HG02852 (cell line): ENCODE measurements around the gene PRR14.
"Not testable (repeated sequence)": the region's sequence is repeated elsewhere in the genome, so short reads cannot be mapped to it uniquely, and the experiment has no call there.

Source experiments
- ATAC-seq: cut with Tn5 transposase; IDR thresholded peaks from one replicate; pipeline ENCODE4 v1.9.1; 2021; ENCODE audit warnings: mild to moderate bottlenecking, moderate library complexity; ENCODE audit not compliant: unreplicated experiment

Gene PRR14

DNA sequence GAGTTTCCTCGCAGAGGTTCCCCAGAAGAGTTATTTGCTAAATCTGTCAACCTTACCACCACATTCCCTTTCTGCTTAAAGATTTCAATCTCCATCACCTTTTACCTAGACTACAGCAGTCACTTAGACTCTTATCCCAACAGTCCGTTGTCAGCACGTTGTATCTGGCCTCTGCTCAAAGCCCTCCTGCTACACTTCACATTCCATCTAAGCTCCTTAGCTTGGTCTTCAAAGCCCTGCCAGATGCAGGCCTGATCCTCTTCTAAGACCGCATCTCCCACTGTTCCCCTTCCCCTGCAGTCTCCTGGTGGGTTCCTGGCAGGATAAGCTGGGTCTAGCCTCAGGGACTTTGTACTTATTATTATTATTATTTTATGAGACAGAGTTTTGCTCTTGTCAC is 37.9 kb downstream of the PRR14 start:
- no peak for ATAC-seq

DNA sequence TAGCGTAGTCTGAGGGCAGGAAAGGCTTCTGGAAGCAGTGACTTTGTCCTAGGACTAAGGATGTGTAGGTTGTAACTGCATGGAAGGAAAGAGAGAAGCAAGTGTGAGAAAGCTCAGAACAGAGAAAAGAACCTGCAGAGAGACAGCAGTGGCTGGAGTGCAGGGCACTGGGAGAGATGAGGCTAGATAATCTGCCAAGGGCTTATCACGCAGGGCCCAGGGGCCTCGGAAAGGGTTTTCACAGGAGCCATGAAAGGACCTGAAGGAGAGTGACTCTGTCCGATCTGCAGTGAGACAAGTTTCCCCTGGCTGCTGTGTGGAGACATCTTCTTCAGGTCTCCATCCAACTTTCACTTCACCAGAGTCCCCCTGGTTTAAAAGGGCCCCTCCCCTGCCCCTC is 41.1 kb downstream of the PRR14 start:
- ATAC-seq: no peak

DNA sequence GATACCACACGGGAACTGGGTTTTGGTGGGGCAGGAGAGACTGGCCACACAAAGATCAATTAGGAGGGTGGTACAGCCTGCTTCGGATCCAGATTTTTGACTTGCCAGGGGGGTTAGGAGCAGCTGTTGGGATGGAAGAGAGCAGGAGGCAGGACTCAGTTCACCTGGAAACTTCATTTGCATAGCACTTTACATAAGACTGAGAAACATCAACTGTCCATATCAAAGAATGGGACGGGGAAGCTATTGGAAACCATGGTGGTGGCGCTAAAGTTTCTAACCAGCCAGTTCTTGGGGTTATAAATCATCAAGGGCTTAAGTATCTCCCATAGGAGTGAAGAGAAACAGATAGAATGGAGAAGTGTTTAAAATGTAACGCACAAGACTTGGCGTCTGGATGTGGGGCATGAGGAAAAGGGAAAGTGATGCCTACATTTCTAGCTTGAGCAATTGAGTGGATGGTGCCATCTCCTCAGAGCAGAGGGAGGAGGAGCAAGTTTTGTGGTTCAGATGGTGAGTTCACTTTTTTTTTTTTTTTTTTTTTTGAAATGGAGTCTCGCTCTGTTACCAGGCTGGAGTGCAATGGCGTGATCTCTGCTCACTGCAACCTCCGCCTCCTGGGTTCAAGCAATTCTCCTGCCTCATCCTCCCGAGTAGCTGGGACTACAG is 41.8 kb downstream of the PRR14 start:
- ATAC-seq: no peak

DNA sequence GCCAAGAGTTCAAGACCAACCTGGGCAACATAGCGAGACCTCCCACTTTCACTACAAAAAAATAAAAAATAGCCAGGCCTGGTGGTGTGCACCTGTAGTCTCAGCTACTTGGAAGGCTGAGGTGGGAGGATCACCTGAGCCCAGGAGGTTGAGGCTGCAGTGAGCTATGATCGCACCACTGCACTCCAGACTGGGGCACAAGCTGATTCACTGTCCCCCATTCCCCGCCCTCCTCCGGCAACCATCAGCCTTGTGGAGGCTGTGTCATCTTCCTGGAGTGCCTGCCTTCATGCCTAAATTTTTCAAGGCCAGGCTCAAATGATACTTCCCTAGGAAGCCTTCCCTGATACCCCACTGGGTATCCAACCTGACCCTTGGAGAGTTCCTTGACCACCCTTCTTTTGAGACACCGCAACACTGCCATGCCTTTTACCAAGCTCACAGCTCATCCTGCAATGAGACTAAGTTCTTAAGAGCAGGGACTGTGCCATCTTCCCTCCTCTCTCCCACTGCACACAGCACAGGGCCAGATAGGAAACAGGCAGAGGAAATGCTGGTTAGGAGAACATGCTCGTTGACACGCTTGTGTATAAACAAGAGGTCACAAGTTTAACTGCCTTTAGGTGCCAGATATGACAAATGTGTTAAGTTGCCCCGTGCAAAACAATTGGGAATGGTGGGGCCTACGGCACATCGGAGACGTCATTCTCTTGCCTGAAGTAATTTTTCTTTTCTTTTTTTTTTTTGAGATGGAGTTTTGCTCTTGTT is 44.4 kb downstream of the PRR14 start:
- no peak for ATAC-seq

DNA sequence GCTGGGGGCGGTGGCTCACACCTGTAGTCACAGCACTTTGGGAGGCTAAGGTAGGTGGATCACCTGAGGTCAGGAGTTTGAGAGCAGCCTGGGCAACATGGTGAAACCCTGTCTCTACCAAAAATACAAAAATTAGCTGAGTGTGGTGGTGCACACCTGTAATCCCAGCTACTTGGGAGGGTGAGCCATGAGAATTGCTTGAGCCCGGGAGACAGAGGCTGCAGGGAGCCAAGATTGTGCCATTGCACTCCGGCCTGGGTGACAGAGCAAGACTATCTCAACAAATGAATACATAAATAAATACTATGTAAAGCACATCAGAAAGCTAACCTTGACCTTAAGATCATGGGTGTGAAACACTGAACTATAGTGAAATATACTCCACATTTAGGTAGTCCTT is 45.9 kb downstream of the PRR14 start:
- ATAC-seq: not testable (repeated sequence)

DNA sequence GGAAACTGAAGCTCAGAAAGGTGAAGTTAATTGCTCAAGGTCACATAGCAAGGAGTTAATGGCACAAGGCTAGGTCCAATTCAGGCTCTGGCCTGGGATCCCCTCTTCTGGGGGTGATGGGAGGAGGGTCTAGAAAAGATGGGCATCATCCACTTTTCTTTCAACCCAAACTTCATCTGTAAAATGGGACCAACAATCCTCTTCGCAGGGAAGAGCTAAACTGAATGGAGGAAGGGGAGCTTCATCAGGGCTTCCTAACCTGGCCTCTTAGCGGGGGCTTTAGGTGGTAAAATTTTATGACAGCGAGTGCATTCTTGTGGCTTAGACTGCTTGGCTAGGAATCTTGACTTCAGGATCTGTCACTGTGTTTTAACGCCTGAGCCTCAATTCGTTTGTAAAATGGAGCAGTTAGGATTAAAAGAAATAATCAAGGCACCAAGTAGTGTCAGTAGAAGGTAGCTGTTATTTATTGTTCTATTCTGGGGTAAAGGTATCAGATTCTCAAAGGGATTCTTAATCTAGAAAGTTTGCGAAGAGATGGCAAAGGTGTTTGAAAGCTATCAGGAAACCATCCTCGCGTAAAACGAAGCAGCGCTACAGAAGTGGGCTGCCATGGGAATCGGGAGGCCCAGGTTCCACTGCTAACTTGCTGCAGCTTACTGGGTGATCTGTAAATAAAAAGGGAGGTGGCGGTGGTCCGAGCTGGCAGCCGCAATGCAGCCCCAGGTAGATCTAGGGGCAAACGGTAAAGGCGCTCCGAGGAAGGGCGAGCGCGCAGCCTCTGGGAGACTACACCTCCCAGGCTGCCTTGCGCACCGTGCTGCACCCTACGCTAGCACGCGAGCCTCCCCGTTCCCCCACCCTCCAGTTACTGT is 46.7 kb downstream of the PRR14 start:
- ATAC-seq: peak; percentile 81

DNA sequence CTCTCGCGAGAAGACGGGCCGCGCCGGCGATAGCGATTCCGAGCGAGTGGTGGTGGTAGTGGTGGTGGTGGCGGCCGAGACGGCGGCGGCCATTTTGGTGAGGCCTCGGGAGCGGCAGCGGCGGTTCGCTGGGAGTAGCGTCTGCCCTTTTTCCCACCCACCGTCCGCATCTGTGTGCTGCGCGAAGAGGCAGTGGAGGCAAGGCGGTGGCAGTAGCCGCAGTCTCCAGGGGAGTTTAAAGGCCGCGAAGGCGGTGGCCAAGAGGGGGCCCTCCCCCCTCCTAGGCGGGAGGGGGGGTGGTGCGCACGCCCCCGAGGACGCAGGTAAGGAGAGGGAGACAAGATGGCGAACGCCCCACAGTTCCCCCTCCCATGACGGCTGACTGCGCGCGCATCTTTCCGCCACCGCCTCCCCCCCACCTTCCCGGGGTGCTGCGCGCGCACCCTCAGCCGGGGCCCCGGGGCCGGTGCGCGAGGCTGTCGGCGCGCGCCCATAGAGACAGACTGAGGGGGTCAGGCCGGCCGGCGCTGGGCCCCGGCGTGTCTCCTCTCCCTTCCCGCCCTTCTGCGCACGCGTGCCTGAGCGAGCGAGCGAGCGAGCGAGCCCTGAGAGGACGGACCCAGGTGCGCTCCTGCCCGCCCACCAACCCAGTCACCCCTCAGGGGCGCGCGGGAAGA is 47.5 kb downstream of the PRR14 start:
- peak; percentile 63 for ATAC-seq

DNA sequence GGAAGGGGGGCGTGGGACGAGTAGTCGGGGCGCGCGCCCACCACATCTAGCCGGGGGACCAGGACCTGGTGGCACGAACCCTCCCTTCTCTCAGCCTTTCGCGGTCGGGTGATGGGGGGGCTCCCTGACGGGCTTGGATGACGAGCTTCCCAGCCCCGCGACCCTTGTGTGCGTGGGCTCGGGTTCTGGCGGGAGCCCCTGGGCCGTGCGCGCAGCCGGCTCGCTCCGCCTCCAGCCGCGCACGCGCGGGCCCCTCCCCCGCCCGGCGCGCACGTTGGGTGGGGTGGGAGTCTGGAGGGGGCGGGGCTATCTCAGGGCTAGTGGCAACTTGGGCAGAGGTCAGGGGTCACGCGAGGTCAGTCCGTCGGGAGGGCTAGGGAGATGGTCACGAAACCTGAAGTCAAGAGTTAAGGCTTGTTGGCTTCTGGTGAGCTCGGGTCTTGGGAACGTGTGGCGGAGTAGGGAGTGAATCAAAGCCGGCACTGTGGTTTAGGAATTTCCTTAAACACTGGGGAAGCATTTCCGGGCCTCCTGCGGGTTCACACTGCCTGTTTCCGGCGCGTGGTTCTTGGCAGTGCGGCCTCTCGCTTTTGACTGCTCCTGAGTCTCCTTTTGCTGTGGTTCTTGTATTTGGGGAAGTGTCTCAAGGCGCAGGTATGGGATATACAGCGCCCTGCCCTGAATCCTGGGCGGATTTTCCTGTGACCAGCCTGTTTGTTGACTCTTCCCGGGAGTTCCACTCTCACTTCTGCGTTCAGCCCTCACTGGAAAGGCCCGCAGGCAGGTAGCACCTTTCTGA is 48.3 kb downstream of the PRR14 start, which contains the start of gene SRCAP:
Gene SRCAP, plus strand, starts transcription at position 356 of the 799 bp plus-strand sequence. CDS start 1,654 bp downstream, outside the sequence.
- ATAC-seq: peak; percentile 30

DNA sequence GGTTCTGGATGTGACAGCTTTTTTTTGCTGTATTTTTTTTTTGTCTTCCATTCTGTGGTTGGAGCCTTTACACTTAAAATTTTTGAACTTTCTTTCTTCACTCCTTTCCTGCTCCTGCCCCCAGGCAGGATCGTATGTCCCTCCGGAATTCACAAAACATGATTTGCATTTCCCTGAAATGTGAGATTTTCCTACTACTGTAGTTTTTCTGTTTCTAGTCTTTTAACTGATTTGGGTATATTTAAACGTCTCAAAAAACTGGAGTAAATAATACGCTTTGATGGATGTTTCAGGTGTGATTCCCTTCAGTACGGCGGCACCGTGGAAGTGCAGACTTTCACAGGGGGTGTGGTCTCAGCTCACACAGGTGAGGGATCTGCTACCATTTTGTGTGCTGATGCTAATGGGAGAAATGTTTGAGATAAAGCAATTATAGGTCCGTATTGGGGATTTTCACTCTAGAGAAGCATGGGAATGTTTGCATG is 48.9 kb downstream of the PRR14 start:
- no peak for ATAC-seq

DNA sequence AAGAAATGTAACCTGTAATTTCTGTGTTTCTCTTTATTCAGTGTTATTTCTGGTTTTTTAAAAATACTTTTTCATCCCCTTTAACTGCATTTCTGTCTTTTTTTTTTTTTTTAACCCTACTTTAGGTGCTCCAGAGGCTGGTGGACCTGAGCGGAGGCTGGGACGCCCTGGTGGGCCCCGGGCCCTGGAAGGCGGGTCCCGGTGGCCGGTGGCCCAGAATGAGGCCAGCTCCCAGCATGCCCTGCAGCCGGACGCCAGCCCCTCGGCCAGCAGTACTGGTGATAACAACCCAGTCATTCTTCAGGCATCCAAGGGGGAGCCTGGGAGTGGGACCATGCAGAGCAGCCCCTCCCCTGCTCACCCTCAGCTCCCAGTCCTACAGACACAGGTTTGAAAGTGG is 49.7 kb downstream of the PRR14 start:
- no peak for ATAC-seq

DNA sequence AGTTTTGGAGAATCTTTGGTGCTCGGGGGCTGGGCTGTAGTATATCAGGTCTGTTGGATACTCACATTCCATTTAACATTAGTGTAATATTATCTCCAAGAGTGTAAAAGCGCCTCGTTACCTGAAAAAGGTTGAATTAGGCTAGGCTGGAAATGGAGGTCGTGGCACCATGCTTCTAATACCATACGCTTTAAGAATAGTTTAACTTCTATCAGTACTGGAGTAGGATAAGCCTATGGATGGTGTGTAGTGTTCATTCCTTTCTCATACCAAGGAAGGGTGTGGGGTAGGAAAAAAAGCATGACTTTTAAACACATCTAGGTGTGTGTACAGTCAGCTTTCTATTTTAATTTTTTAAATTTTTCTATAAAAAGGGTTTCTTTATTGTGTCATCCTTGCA is 50.2 kb downstream of the PRR14 start:
- ATAC-seq: no peak

DNA sequence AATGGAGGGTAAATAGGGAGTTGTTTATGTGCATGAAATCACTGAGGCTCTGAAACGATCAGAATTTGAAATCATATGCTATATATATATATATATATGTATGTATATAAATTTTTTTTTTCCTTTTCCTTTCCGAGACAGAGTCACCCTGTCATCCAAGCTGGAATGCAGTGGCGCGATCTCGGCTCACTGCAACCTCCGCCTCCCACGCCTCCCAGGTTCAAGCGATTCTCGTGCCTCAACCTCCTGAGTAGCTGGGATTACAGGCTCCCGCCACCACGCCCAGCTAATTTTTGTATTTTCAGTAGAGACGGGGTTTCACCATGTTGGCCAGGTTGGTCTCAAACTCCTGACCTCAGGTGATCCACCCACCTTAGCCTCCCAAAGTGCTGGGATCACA is 52.3 kb downstream of the PRR14 start:
- not testable (repeated sequence) for ATAC-seq

DNA sequence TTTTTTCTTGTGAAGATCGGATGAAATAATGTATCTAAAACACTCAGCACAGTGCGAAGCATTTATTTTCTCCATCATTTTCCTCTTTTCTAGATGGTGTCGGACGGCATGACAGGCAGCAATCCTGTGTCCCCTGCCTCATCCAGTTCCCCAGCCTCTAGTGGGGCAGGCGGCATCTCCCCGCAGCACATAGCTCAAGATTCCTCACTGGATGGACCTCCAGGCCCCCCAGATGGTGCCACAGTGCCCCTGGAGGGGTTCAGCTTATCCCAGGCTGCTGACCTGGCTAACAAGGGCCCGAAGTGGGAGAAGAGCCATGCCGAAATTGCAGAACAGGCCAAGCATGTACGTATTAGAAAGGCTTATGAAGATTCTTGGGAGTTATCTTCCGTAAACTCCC is 53.2 kb downstream of the PRR14 start:
- no peak for ATAC-seq
